Mesenchymal stem cell (in vitro differentiated cells and primary cell): ENCODE measurements around the gene FOXE1.

Experiments used
- DNase-seq: peaks from one replicate; pipeline ENCODE4 v3.0.0-alpha.2; 2013
- H2AFZ ChIP-seq: one replicate; pipeline ENCODE4 v1.6.1; 2013; ENCODE audit warnings: low read depth, mild to moderate bottlenecking, control low read depth, inconsistent platforms, low read length, moderate library complexity
- H2AK5ac ChIP-seq: 2 replicates; pipeline ENCODE4 v1.6.1; 2013; ENCODE audit warnings: low read length, moderate library complexity, mild to moderate bottlenecking, inconsistent platforms; ENCODE audit not compliant: severe bottlenecking
- H2BK120ac ChIP-seq: one replicate; pipeline ENCODE4 v1.6.1; 2013; ENCODE audit warnings: low read depth, mild to moderate bottlenecking, inconsistent platforms, low read length, moderate library complexity
- H2BK12ac ChIP-seq, 2 experiments: one replicate each; pipeline ENCODE4 v1.6.1; 2013; ENCODE audit warnings: inconsistent platforms in 2 of 2, low read length in 2 of 2, mild to moderate bottlenecking in 2 of 2, moderate library complexity in 2 of 2, control low read depth in 1 of 2
- H2BK15ac ChIP-seq: one replicate; pipeline ENCODE4 v1.6.1; 2013; ENCODE audit warnings: mild to moderate bottlenecking, low read depth, inconsistent platforms; ENCODE audit not compliant: poor library complexity, severe bottlenecking
- H2BK5ac ChIP-seq: 2 replicates; pipeline ENCODE4 v1.6.1; 2013; ENCODE audit warnings: low read depth, mild to moderate bottlenecking, low read length, control low read depth, inconsistent platforms; ENCODE audit not compliant: poor library complexity, severe bottlenecking
- H3K14ac ChIP-seq, 2 experiments: one replicate each; pipeline ENCODE4 v1.6.1; 2013; ENCODE audit warnings: inconsistent platforms in 2 of 2, low read length in 2 of 2, control low read depth in 1 of 2, mild to moderate bottlenecking in 1 of 2, moderate library complexity in 1 of 2
- H3K18ac ChIP-seq, 2 experiments: one replicate each; pipeline ENCODE4 v1.6.1; 2013; ENCODE audit warnings: inconsistent platforms in 2 of 2, low read length in 2 of 2, control low read depth in 1 of 2, low read depth in 1 of 2, mild to moderate bottlenecking in 1 of 2
- H3K23ac ChIP-seq, 2 experiments: one replicate each; pipeline ENCODE4 v1.6.1; 2013; ENCODE audit warnings: inconsistent platforms in 2 of 2, low read length in 2 of 2, mild to moderate bottlenecking in 2 of 2, moderate library complexity in 2 of 2, control low read depth in 1 of 2
- H3K27ac ChIP-seq: 2 replicates; pipeline ENCODE4 v1.5.1; 2013; ENCODE audit warnings: mild to moderate bottlenecking, moderate library complexity, low read length, control low read depth, inconsistent platforms; ENCODE audit not compliant: poor library complexity, severe bottlenecking
- H3K27me3 ChIP-seq, 2 experiments: 2 replicates each; pipeline versions ENCODE4 v1.6.1 to v1.7.0; 2013; ENCODE audit warnings: low read length in 2 of 2, mild to moderate bottlenecking in 2 of 2, moderate library complexity in 2 of 2, control low read depth in 1 of 2, inconsistent platforms in 1 of 2; ENCODE audit not compliant: control insufficient read depth in 1 of 2, insufficient read depth in 1 of 2
- H3K36me3 ChIP-seq, 2 experiments: 2 replicates each; pipeline versions ENCODE4 v1.6.1 to v1.7.0; 2013; ENCODE audit warnings: low read length in 2 of 2, control low read depth in 1 of 2, inconsistent platforms in 1 of 2, low read depth in 1 of 2, mild to moderate bottlenecking in 1 of 2; ENCODE audit not compliant: insufficient read depth in 2 of 2, control insufficient read depth in 1 of 2
- H3K4ac ChIP-seq, 2 experiments: one replicate each; pipeline ENCODE4 v1.6.1; 2013; ENCODE audit warnings: inconsistent platforms in 2 of 2, low read length in 2 of 2, mild to moderate bottlenecking in 2 of 2, moderate library complexity in 2 of 2, control low read depth in 1 of 2, low read depth in 1 of 2
- H3K4me1 ChIP-seq: 2 replicates; pipeline ENCODE4 v1.6.1; 2013; ENCODE audit warnings: low read depth, low read length, control low read depth; ENCODE audit not compliant: control insufficient read depth, insufficient read depth
- H3K4me2 ChIP-seq: 2 replicates; pipeline ENCODE4 v1.6.1; 2013; ENCODE audit warnings: low read length, mild to moderate bottlenecking, inconsistent platforms; ENCODE audit not compliant: poor library complexity, severe bottlenecking
- H3K4me3 ChIP-seq, 2 experiments: 2 replicates each; pipeline versions ENCODE4 v1.5.1 to v1.7.0; 2013; ENCODE audit warnings: low read length in 2 of 2, mild to moderate bottlenecking in 2 of 2, control low read depth in 1 of 2, low read depth in 1 of 2; ENCODE audit not compliant: insufficient read depth in 1 of 2
- H3K79me1 ChIP-seq: replicated peaks from 2 replicates; pipeline ENCODE4 v1.6.1; 2013; ENCODE audit warnings: mild to moderate bottlenecking, control low read depth, low read length, inconsistent platforms; ENCODE audit not compliant: poor library complexity, severe bottlenecking
- H3K9ac ChIP-seq: 2 replicates; pipeline ENCODE4 v1.7.0; 2013; ENCODE audit warnings: mild to moderate bottlenecking, low read length, moderate library complexity
- H3K9me3 ChIP-seq: 2 replicates; pipeline ENCODE4 v1.7.0; 2013; ENCODE audit warnings: mild to moderate bottlenecking, low read length; ENCODE audit not compliant: control insufficient read depth
- H4K8ac ChIP-seq: one replicate; pipeline ENCODE4 v1.6.1; 2013; ENCODE audit warnings: inconsistent platforms, mild to moderate bottlenecking, low read length, moderate library complexity
- H4K91ac ChIP-seq: one replicate; pipeline ENCODE4 v1.6.1; 2013; ENCODE audit warnings: mild to moderate bottlenecking, low read length, inconsistent platforms
- WGBS: methylation state at CpG from one replicate; pipeline ENCODE4 v1.1.7; 2013; ENCODE audit warnings: mixed read lengths; 5-methylcytosine and 5-hydroxymethylcytosine counted together

Gene FOXE1

GRCh38 chr9:97866300-97866699 is 13.3 kb downstream of the FOXE1 start:
- no peak overlapping the region for H2BK12ac ChIP-seq
- H3K4me2 ChIP-seq = no peak overlapping the region
- no CpG with 5 or more reads among the region's 1 CpG for WGBS
- H4K91ac ChIP-seq = no peak overlapping the region
- no peak overlapping the region for H2AFZ ChIP-seq
- no peak overlapping the region for H3K14ac ChIP-seq
- H3K79me1 ChIP-seq = no peaks in the 10 kb centered on the region
- no peaks in the 10 kb centered on the region for H3K36me3 ChIP-seq
- no peak overlapping the region for H3K18ac ChIP-seq
- H2BK5ac ChIP-seq = no peak overlapping the region
- no peaks in the 10 kb centered on the region for H3K4me1 ChIP-seq
- peaks cover 27 to 42% of the 10 kb centered on the region in 2 experiments for H3K27me3 ChIP-seq
- no peak overlapping the region for H3K27ac ChIP-seq
- H3K9ac ChIP-seq = no peak overlapping the region
- H4K8ac ChIP-seq = no peak overlapping the region
- no peak overlapping the region for H3K4me3 ChIP-seq
- no peak for DNase-seq
- H2BK15ac ChIP-seq = no peak overlapping the region
- H3K9me3 ChIP-seq = peaks cover 31% of the 10 kb centered on the region
- H2BK120ac ChIP-seq = no peak overlapping the region
- no peak overlapping the region for H3K4ac ChIP-seq
- no peak overlapping the region for H2AK5ac ChIP-seq
- H3K23ac ChIP-seq = no peak overlapping the region

GRCh38 chr9:97866848-97867247 is 13.8 kb downstream of the FOXE1 start:
- DNase-seq = no peak
- Histone ChIP-seq H3K4me2 (no peak overlapping the region), H3K27me3 (peaks cover 26 to 38% of the 10 kb centered on the region in 2 experiments), H2BK5ac (no peak overlapping the region), H3K36me3 (no peaks in the 10 kb centered on the region), H4K91ac (no peak overlapping the region), H2BK12ac (no peak overlapping the region), H3K4me3 (no peak overlapping the region), H3K79me1 (no peaks in the 10 kb centered on the region), H2BK15ac (no peak overlapping the region), H3K9ac (no peak overlapping the region), H4K8ac (no peak overlapping the region), H2AFZ (no peak overlapping the region), H3K27ac (no peak overlapping the region), H2AK5ac (no peak overlapping the region), H3K23ac (no peak overlapping the region), H3K4ac (no peak overlapping the region), H3K18ac (no peak overlapping the region), H2BK120ac (no peak overlapping the region), H3K4me1 (no peaks in the 10 kb centered on the region), H3K9me3 (peaks cover 31% of the 10 kb centered on the region), H3K14ac (no peak overlapping the region)

GRCh38 chr9:97868859-97869258 is 15.8 kb downstream of the FOXE1 start:
- WGBS = 67% methylated on average over 3 of the region's 3 CpGs
- no peak overlapping the region for H3K27ac ChIP-seq
- no peak overlapping the region for H3K4ac ChIP-seq
- no peak overlapping the region for H3K18ac ChIP-seq
- no peaks in the 10 kb centered on the region for H3K36me3 ChIP-seq
- peaks cover 3% of the 10 kb centered on the region for H3K4me1 ChIP-seq
- no peak for DNase-seq
- peaks cover 28% of the 10 kb centered on the region for H3K9me3 ChIP-seq
- no peak overlapping the region for H2BK120ac ChIP-seq
- H2BK15ac ChIP-seq = no peak overlapping the region
- no peak overlapping the region for H3K14ac ChIP-seq
- H3K23ac ChIP-seq = no peak overlapping the region
- H3K4me2 ChIP-seq = no peak overlapping the region
- H4K8ac ChIP-seq = no peak overlapping the region
- H3K79me1 ChIP-seq = no peaks in the 10 kb centered on the region
- H2AFZ ChIP-seq = no peak overlapping the region
- H2AK5ac ChIP-seq = no peak overlapping the region
- no peak overlapping the region for H3K4me3 ChIP-seq
- no peak overlapping the region for H2BK12ac ChIP-seq
- H2BK5ac ChIP-seq = no peak overlapping the region
- H4K91ac ChIP-seq = no peak overlapping the region
- peaks cover 10 to 19% of the 10 kb centered on the region in 2 experiments for H3K27me3 ChIP-seq
- no peak overlapping the region for H3K9ac ChIP-seq

- no peaks in the 10 kb centered on the region for H3K36me3 ChIP-seq
- no peak overlapping the region for H3K4ac ChIP-seq
- no peak overlapping the region for H3K18ac ChIP-seq
- no peak overlapping the region for H3K9ac ChIP-seq
- no peak overlapping the region for H2BK5ac ChIP-seq
- H4K8ac ChIP-seq = no peak overlapping the region
- no peaks in the 10 kb centered on the region for H3K9me3 ChIP-seq
- 75% methylated on average over 3 of the region's 3 CpGs for WGBS
- H3K27me3 ChIP-seq = no peaks in the 10 kb centered on the region
- no peak overlapping the region for H3K27ac ChIP-seq
- H2BK120ac ChIP-seq = no peak overlapping the region
- H2BK15ac ChIP-seq = no peak overlapping the region
- H3K14ac ChIP-seq = no peak overlapping the region
- peaks cover 18% of the 10 kb centered on the region for H3K4me1 ChIP-seq
- no peak overlapping the region for H3K4me2 ChIP-seq
- H4K91ac ChIP-seq = no peak overlapping the region
- no peak overlapping the region for H2BK12ac ChIP-seq
- peak overlapping the region; percentile 35 for H2AK5ac ChIP-seq
- no peak for DNase-seq
- H3K79me1 ChIP-seq = no peaks in the 10 kb centered on the region
- no peak overlapping the region for H2AFZ ChIP-seq
- H3K23ac ChIP-seq = no peak overlapping the region
- H3K4me3 ChIP-seq = no peak overlapping the region
Observed at GRCh38 chr9:97873425-97873824, 20.4 kb downstream of the FOXE1 start.
